Glomerular visceral epithelial cell (primary cell): ENCODE results near the gene METTL26.

Experiments used
- DNase-seq: peaks from one replicate; pipeline ENCODE4 v3.0.0-alpha.2; 2016; ENCODE audit errors: extremely low spot score

METTL26 gene

GRCh38 chr16:658679-659571, 22.8 kb upstream of the METTL26 start:
- no peak for DNase-seq

GRCh38 chr16:657487-657886, 21.4 kb upstream of the METTL26 start:
- DNase-seq, result no peak

- DNase-seq, result no peak
Observed at GRCh38 chr16:654034-654433, 17.9 kb upstream of the METTL26 start.

GRCh38 chr16:652454-653305, 16.6 kb upstream of the METTL26 start:
- no peak for DNase-seq

GRCh38 chr16:651844-652243, 15.7 kb upstream of the METTL26 start:
- no peak for DNase-seq

GRCh38 chr16:649631-650030, 13.5 kb upstream of the METTL26 start:
- DNase-seq, result no peak

- peak; percentile 85 for DNase-seq
Observed at GRCh38 chr16:648781-649589, 12.9 kb upstream of the METTL26 start, which contains the start of gene WDR90. Gene WDR90 (plus strand): TSS chr16:649365. CDS start chr16:649417, 52 bp downstream.

GRCh38 chr16:648071-648780, 12.1 kb upstream of the METTL26 start:
- peak; percentile 53 for DNase-seq

GRCh38 chr16:647173-647902, 11.2 kb upstream of the METTL26 start:
- no peak for DNase-seq

GRCh38 chr16:646679-647172, 10.6 kb upstream of the METTL26 start:
- DNase-seq, result no peak

- no peak for DNase-seq
Observed at GRCh38 chr16:645852-646678, 10.0 kb upstream of the METTL26 start.

GRCh38 chr16:644556-644955, 8.5 kb upstream of the METTL26 start:
- no peak for DNase-seq

- no peak for DNase-seq
Observed at GRCh38 chr16:643050-643368, 6.9 kb upstream of the METTL26 start.

GRCh38 chr16:642189-643049, 6.3 kb upstream of the METTL26 start:
- no peak for DNase-seq

- DNase-seq, result peak; percentile 75
Observed at GRCh38 chr16:641326-642188, 5.5 kb upstream of the METTL26 start, which contains the start of gene MCRIP2. Gene MCRIP2 (plus strand): TSS chr16:641828. CDS start chr16:641992, 164 bp downstream.

GRCh38 chr16:640614-641013, 4.5 kb upstream of the METTL26 start:
- DNase-seq, result no peak

GRCh38 chr16:638836-639235, 2.7 kb upstream of the METTL26 start:
- DNase-seq, result no peak
